ENCODE data around the gene TRAF3IP1. TPM values are rescaled to one million over a fixed set of nuclear protein-coding genes. Genes with fewer than 3 reads are reported as not detected.

The TRAF3IP1 gene
- total RNA-seq, 1 donor from 2014 or later = 11.2 TPM

GRCh38 chr2:238433300-238433915 lies 113.1 kb downstream of the TRAF3IP1 start:
- Mint-ChIP-seq H3K4me1 (no peaks in the 10 kb centered on the region), H3K9me3 (peaks cover 13% of the 10 kb centered on the region), H3K27ac (no peak overlapping the region), H3K4me3 (no peak overlapping the region), H3K36me3 (peaks cover 40% of the 10 kb centered on the region), H3K27me3 (ENCODE audit: insufficient read depth, low read depth) (no peaks in the 10 kb centered on the region)
- DNase-seq (ENCODE audit: low spot score) = no peak
- TF ChIP-seq EZH2phosphoT487 (IDR thresholded peaks at IDR 0.05) (no peak), EZH2 (IDR thresholded peaks at IDR 0.05) (no peak), CTCF (IDR thresholded peaks at IDR 0.05) (peak; percentile 22)
- H3F3A ChIP-seq (ENCODE audit: low read depth) = no peaks in the 10 kb centered on the region
- no peak overlapping the region for H3K27ac ChIP-seq
- H2AFZ ChIP-seq (replicated peaks) = no peak overlapping the region
- no peaks in the 10 kb centered on the region for H3K27me3 ChIP-seq
- H3K79me2 ChIP-seq (ENCODE audit: low read depth) = peaks cover 88% of the 10 kb centered on the region
- no peaks in the 10 kb centered on the region for H3K36me3 ChIP-seq
- H3K4me3 ChIP-seq = no peak overlapping the region
- no peak overlapping the region for H3K9ac ChIP-seq
- no peaks in the 10 kb centered on the region for H3K9me3 ChIP-seq (ENCODE audit: low read depth)
- H3K4me2 ChIP-seq = no peak overlapping the region
- peaks cover under 1% of the 10 kb centered on the region for H3K4me1 ChIP-seq
- H4K20me1 ChIP-seq (ENCODE audit: low read depth) = peaks cover 46% of the 10 kb centered on the region

- Histone ChIP-seq H3K36me3 (no peaks in the 10 kb centered on the region), H3K9me3 (ENCODE audit: low read depth) (no peaks in the 10 kb centered on the region), H2AFZ (replicated peaks) (no peak overlapping the region), H3K27me3 (no peaks in the 10 kb centered on the region), H3F3A (ENCODE audit: low read depth) (no peaks in the 10 kb centered on the region), H3K4me2 (no peak overlapping the region), H3K9ac (no peak overlapping the region), H3K79me2 (ENCODE audit: low read depth) (peaks cover 88% of the 10 kb centered on the region), H3K27ac (no peak overlapping the region), H4K20me1 (ENCODE audit: low read depth) (peaks cover 45% of the 10 kb centered on the region), H3K4me3 (no peak overlapping the region), H3K4me1 (no peaks in the 10 kb centered on the region)
- Mint-ChIP-seq H3K4me3 (no peak overlapping the region), H3K27me3 (ENCODE audit: insufficient read depth, low read depth) (no peaks in the 10 kb centered on the region), H3K4me1 (peaks cover 3% of the 10 kb centered on the region), H3K9me3 (peaks cover 13% of the 10 kb centered on the region), H3K27ac (no peak overlapping the region), H3K36me3 (peaks cover 42% of the 10 kb centered on the region)
- TF ChIP-seq EZH2 (IDR thresholded peaks at IDR 0.05) = no peak
- no peak for TF ChIP-seq EZH2phosphoT487 (IDR thresholded peaks at IDR 0.05)
- no peak for TF ChIP-seq CTCF (IDR thresholded peaks at IDR 0.05)
- no peak for DNase-seq (ENCODE audit: low spot score)
Observed at GRCh38 chr2:238433941-238434845, 113.9 kb downstream of the TRAF3IP1 start.

- no peak for TF ChIP-seq EZH2 (IDR thresholded peaks at IDR 0.05)
- no peak for TF ChIP-seq EZH2phosphoT487 (IDR thresholded peaks at IDR 0.05)
- no peak for TF ChIP-seq CTCF (IDR thresholded peaks at IDR 0.05)
- Mint-ChIP-seq H3K4me3 (no peak overlapping the region), H3K27ac (no peak overlapping the region), H3K4me1 (peaks cover 3% of the 10 kb centered on the region), H3K27me3 (ENCODE audit: insufficient read depth, low read depth) (no peaks in the 10 kb centered on the region), H3K9me3 (peaks cover 11% of the 10 kb centered on the region), H3K36me3 (peaks cover 37% of the 10 kb centered on the region)
- H3K4me2 ChIP-seq = no peak overlapping the region
- H3K9ac ChIP-seq = no peak overlapping the region
- no peak overlapping the region for H2AFZ ChIP-seq (replicated peaks)
- H3K79me2 ChIP-seq (ENCODE audit: low read depth) = peaks cover 88% of the 10 kb centered on the region
- no peaks in the 10 kb centered on the region for H3F3A ChIP-seq (ENCODE audit: low read depth)
- no peak overlapping the region for H3K27ac ChIP-seq
- peaks cover 43% of the 10 kb centered on the region for H4K20me1 ChIP-seq (ENCODE audit: low read depth)
- H3K36me3 ChIP-seq = no peaks in the 10 kb centered on the region
- H3K4me3 ChIP-seq = no peak overlapping the region
- no peaks in the 10 kb centered on the region for H3K4me1 ChIP-seq
- H3K9me3 ChIP-seq (ENCODE audit: low read depth) = no peaks in the 10 kb centered on the region
- no peak for DNase-seq (ENCODE audit: low spot score)
- no peaks in the 10 kb centered on the region for H3K27me3 ChIP-seq
Observed at GRCh38 chr2:238434846-238435751, 114.8 kb downstream of the TRAF3IP1 start.
